Right atrium auricular region (tissue), 2 donors: ENCODE data around the gene USP31. TPM values are rescaled to one million over a fixed set of nuclear protein-coding genes. Genes with fewer than 3 reads are reported as not detected.

Experiments used
- DNase-seq: peaks from one replicate; pipeline ENCODE4 v3.0.0-alpha.2; 2019; ENCODE audit warnings: low spot score
- H3K27ac ChIP-seq, 2 donors: fragments of 200-600 bp; sonication (generic); 1 replicate in 1 of 2; 2 replicates in 1 of 2; pipeline ENCODE4 v1.5.1; 2016 to 2019
- H3K27me3 ChIP-seq, 2 donors: fragments of 200-600 bp; sonication (generic); one replicate each; pipeline versions ENCODE4 v1.5.1 to v1.6.0; 2017 to 2019
- H3K36me3 ChIP-seq: fragments of 200-600 bp; sonication (generic); one replicate; pipeline ENCODE4 v1.5.1; 2016
- H3K4me1 ChIP-seq, 2 donors: fragments of 200-600 bp; sonication (generic); one replicate each; pipeline versions ENCODE4 v1.5.1 to v1.6.0; 2017 to 2019
- H3K4me3 ChIP-seq, 2 donors: fragments of 200-600 bp; sonication (generic); 1 replicate in 1 of 2; 2 replicates in 1 of 2; pipeline ENCODE4 v1.5.1; 2017 to 2019; ENCODE audit warnings: mild to moderate bottlenecking in 1 of 2, moderate library complexity in 1 of 2
- H3K9me3 ChIP-seq, 2 donors: fragments of 200-600 bp; sonication (generic); one replicate each; pipeline ENCODE4 v1.5.1; 2019
- CTCF ChIP-seq, 2 donors: fragments of 200-600 bp; sonication (generic); IDR thresholded peaks; one replicate each; pipeline ENCODE4 v1.5.1; 2019; ENCODE audit warnings: antibody characterized with exemption in 2 of 2
- total RNA-seq, 2 donors: library from RNA; depleted of rRNA; stranded (reverse); fragments of >200 nt; gene quantifications; one replicate each; pipeline ENCODE4 v1.1.0, GENCODE V29; 2016

USP31 gene
- total RNA-seq, 2 donors from 2014 or later, result 19.7 to 29.0 TPM

- no peaks in the 10 kb centered on the region for H3K27me3 ChIP-seq
- DNase-seq, result no peak
- H3K9me3 ChIP-seq, result no peaks in the 10 kb centered on the region
- no peak for TF ChIP-seq CTCF (IDR thresholded peaks at IDR 0.05)
- H3K36me3 ChIP-seq, result peaks cover 64% of the 10 kb centered on the region
- no peak overlapping the region for H3K27ac ChIP-seq
- H3K4me3 ChIP-seq, result no peak overlapping the region
- H3K4me1 ChIP-seq, result peaks cover 0 to 15% of the 10 kb centered on the region in 2 donors
These were observed 67.0 kb downstream of the USP31 start for GRCh38 chr16:23082161-23082788.

- no peak for TF ChIP-seq CTCF (IDR thresholded peaks at IDR 0.05)
- Histone ChIP-seq H3K36me3 (peaks cover 60% of the 10 kb centered on the region), H3K9me3 (no peaks in the 10 kb centered on the region), H3K27me3 (no peaks in the 10 kb centered on the region), H3K4me3 (no peak overlapping the region), H3K27ac (no peak overlapping the region), H3K4me1 (peaks cover 0 to 15% of the 10 kb centered on the region in 2 donors)
- DNase-seq, result no peak
These were observed 67.6 kb downstream of the USP31 start for GRCh38 chr16:23081675-23082119.

- H3K4me3 ChIP-seq, result no peak overlapping the region
- H3K9me3 ChIP-seq, result no peaks in the 10 kb centered on the region
- TF ChIP-seq CTCF (IDR thresholded peaks at IDR 0.05), result no peak
- peaks cover 0 to 16% of the 10 kb centered on the region in 2 donors for H3K4me1 ChIP-seq
- no peak for DNase-seq
- H3K27me3 ChIP-seq, result no peaks in the 10 kb centered on the region
- H3K27ac ChIP-seq, result no peak overlapping the region
- H3K36me3 ChIP-seq, result peaks cover 55% of the 10 kb centered on the region
These were observed 68.5 kb downstream of the USP31 start for GRCh38 chr16:23080747-23081146.

GRCh38 chr16:23080329-23080728, 68.9 kb downstream of the USP31 start:
- no peak for TF ChIP-seq CTCF (IDR thresholded peaks at IDR 0.05)
- no peaks in the 10 kb centered on the region for H3K27me3 ChIP-seq
- no peak for DNase-seq
- peaks cover 0 to 20% of the 10 kb centered on the region in 2 donors for H3K4me1 ChIP-seq
- H3K9me3 ChIP-seq, result no peaks in the 10 kb centered on the region
- H3K27ac ChIP-seq, result no peak overlapping the region
- peaks cover 54% of the 10 kb centered on the region for H3K36me3 ChIP-seq
- no peak overlapping the region for H3K4me3 ChIP-seq

- no peak for DNase-seq
- Histone ChIP-seq H3K4me1 (peaks cover 0 to 25% of the 10 kb centered on the region in 2 donors), H3K27me3 (no peaks in the 10 kb centered on the region), H3K36me3 (peaks cover 48% of the 10 kb centered on the region), H3K4me3 (no peak overlapping the region), H3K9me3 (no peaks in the 10 kb centered on the region), H3K27ac (no peak overlapping the region)
- TF ChIP-seq CTCF (IDR thresholded peaks at IDR 0.05), result no peak
These were observed 69.5 kb downstream of the USP31 start for GRCh38 chr16:23079675-23080301.
